Nephron progenitor cell (in vitro differentiated cells): ENCODE results near the gene NANOS3.

Experiments used
- DNase-seq: peaks from one replicate; pipeline ENCODE4 v3.0.0; 2021
- H3K27ac Mint-ChIP-seq: 2 replicates; pipeline ENCODE4 v1.8.0; 2021; ENCODE audit warnings: mild to moderate bottlenecking, moderate library complexity, mixed read lengths
- H3K27me3 Mint-ChIP-seq: 2 replicates; pipeline ENCODE4 v1.8.0; 2021; ENCODE audit warnings: mild to moderate bottlenecking, low read depth, mixed read lengths; ENCODE audit not compliant: poor library complexity
- H3K36me3 Mint-ChIP-seq: 2 replicates; pipeline ENCODE4 v1.8.0; 2021; ENCODE audit warnings: low read depth, mixed read lengths
- H3K4me1 Mint-ChIP-seq: 2 replicates; pipeline ENCODE4 v1.8.0; 2021; ENCODE audit warnings: mixed read lengths
- H3K4me3 Mint-ChIP-seq: 2 replicates; pipeline ENCODE4 v1.8.0; 2021; ENCODE audit warnings: mild to moderate bottlenecking, moderate library complexity, mixed read lengths
- H3K9me3 Mint-ChIP-seq: 2 replicates; pipeline ENCODE4 v1.8.0; 2021; ENCODE audit warnings: mild to moderate bottlenecking, moderate library complexity, mixed read lengths
- TF ChIP-seq, protein P1 (sequence below): fragments of 200-600 bp; sonication (generic); IDR thresholded peaks from 2 replicates; pipeline ENCODE4 v1.5.0; 2021; ENCODE audit warnings: antibody characterized with exemption

The NANOS3 gene

DNA sequence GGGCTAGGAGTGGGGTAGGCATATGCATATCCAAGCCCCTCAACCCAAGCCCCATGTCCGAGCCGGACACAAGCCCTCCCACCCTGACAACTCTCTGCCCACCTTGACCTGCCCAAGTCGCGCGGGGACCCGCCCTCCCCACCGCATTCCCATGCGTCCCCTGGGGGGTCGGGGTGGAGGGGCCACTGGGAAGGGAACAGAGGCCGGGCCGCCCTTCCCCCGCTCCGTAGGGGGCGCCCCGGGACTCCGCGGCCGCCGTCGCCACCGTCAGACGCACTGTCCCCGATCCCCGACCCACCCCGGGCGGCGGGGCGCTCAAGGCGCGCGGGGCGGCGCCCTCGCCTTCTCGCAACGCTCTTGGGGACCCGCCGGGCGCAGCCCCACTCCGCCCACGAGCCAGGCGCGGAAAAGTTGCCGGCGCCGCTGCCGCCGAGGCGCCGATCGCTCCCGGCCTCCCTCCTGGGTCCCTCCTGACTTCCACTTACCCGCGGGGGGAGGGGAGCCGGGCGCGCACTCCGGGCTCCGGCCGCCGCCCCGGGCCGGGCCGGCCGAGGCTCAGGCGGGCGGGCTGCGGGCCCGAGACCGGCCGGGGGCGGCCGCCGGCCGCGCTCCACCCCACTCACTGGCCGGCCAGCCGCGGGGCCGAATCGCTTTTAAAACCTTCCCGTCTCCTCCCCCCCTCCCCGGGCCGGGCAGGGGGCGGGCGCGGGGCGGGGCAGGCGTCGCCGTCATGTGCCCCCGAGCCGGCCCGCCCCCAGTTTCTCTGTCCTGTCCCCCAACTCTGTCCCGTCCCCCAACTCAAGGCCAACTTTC lies 34.4 kb upstream of the NANOS3 start:
- TF ChIP-seq, protein P1, sequence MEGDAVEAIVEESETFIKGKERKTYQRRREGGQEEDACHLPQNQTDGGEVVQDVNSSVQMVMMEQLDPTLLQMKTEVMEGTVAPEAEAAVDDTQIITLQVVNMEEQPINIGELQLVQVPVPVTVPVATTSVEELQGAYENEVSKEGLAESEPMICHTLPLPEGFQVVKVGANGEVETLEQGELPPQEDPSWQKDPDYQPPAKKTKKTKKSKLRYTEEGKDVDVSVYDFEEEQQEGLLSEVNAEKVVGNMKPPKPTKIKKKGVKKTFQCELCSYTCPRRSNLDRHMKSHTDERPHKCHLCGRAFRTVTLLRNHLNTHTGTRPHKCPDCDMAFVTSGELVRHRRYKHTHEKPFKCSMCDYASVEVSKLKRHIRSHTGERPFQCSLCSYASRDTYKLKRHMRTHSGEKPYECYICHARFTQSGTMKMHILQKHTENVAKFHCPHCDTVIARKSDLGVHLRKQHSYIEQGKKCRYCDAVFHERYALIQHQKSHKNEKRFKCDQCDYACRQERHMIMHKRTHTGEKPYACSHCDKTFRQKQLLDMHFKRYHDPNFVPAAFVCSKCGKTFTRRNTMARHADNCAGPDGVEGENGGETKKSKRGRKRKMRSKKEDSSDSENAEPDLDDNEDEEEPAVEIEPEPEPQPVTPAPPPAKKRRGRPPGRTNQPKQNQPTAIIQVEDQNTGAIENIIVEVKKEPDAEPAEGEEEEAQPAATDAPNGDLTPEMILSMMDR, result no peak
- DNase-seq, result peak; percentile 74
- peak overlapping the region; percentile 97 for H3K27ac Mint-ChIP-seq
- peaks cover 3% of the 10 kb centered on the region for H3K27me3 Mint-ChIP-seq
- H3K36me3 Mint-ChIP-seq, result no peaks in the 10 kb centered on the region
- H3K4me3 Mint-ChIP-seq, result peak overlapping the region; percentile 94
- H3K9me3 Mint-ChIP-seq, result no peaks in the 10 kb centered on the region
- H3K4me1 Mint-ChIP-seq, result peaks cover 69% of the 10 kb centered on the region

DNA sequence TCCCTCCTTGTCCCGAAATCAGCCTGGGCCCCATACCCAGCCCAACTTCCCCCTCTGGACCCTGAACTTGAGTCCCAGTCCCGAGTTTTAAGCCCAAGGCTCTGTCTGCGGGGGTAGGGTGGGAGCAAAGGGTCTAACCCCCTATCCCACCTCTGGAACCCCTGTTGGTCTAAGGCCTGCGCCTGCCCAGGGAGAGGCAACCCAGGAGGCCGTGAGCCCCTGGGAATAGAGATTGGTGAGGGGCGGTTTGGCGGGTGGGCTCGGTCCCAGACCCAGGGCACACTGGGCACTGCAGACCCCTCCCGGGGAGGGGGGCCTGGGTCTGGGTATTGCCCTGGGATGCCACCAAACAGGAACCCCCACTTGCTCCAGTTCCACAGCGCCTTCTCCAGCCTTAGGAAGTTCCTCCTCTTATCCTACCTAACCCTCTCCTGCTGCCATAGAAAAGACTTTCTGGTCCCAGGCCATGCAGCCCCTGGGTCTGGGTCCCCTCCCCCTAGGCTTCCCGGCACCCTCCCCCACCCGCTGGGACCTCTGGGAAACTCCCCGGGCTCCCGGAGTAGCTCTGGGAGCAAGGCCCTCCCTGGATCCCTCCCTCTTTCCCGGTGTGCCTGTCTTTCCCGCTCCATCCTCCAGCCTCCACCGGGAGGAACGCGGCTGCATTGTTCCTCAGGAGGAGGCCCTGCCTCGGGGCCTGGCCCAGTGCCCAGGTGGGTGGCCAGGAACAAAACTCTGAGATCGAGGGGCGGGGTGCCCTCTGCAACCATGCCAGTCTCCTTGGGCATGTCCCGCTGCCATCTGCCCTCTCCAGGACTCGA lies 33.6 kb upstream of the NANOS3 start:
- Mint-ChIP-seq H3K27ac (peak overlapping the region; percentile 97), H3K9me3 (no peaks in the 10 kb centered on the region), H3K36me3 (no peaks in the 10 kb centered on the region), H3K27me3 (peaks cover 3% of the 10 kb centered on the region), H3K4me1 (peaks cover 64% of the 10 kb centered on the region), H3K4me3 (peak overlapping the region; percentile 89)
- DNase-seq, result peak; percentile 56
- TF ChIP-seq, protein P1, result no peak

DNA sequence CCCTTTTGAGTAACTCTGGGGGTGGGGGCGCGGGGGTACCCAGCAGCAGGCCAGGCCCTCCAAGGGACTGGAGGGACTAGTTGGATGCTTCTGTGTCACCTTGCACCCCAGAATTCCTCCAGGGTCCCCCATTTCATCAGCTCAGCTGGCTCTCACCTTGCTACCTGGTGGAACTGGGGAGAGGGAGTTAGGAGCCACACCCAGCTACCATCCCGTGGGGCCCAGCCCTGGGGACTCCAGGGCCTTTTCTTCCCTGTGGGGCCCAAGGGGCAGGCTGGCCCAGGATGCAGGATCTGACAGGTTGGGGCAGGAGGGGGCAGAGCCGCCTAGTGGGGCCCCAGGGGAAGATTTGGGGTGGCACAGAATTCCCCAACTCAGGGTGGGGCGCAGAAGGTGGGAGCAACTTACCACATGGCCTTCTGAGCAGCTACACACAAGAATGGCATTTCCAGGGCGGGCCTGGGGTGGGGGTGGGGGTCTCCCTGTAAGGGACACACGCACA lies 32.8 kb upstream of the NANOS3 start:
- H3K27me3 Mint-ChIP-seq, result peaks cover 3% of the 10 kb centered on the region

DNA sequence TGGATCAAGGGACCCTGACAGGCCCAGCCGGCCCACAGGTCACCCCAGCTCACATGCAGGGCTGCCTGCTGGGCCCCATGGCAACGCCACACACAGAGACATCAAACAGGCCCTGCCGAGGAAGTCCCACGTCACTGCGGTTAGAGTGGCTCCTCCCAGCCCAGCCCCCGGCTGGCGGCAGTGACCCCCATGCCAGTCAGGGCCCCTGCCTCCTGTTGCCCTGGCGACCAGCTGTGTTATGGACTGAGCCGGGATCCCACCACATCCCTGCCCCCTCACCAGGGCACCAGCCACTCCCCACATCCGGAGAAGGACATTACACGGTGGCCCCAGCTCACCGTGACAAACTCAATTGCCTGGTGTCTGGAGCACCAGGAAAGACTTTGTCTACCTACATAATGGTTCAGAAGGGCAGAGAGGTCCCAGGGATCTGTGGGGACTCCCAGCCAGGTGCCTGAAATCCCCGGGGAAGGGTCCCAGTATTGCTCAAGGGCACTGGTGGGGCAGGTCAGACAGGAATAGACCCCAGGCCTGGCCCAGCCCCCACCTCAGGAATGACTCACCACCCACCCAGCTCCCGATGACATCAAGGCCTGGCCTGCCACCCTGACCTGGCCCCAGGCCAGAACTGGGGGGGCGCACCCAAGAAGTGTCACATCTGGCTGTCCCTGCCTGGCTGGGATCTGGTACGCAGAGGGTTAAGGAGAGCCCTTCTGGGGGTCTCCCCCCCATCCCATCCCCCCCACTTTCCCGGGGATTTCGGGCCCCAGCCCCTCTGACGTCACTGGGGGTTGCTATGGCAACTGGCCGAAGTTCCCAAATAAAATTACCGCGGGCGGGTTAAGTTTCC lies 30.2 kb upstream of the NANOS3 start:
- H3K4me1 Mint-ChIP-seq, result peaks cover 61% of the 10 kb centered on the region
- no peaks in the 10 kb centered on the region for H3K36me3 Mint-ChIP-seq
- no peaks in the 10 kb centered on the region for H3K9me3 Mint-ChIP-seq
- H3K27ac Mint-ChIP-seq, result peak overlapping the region; percentile 100
- TF ChIP-seq, protein P1, result no peak
- peak overlapping the region; percentile 68 for H3K4me3 Mint-ChIP-seq
- peaks cover 3% of the 10 kb centered on the region for H3K27me3 Mint-ChIP-seq
- DNase-seq, result peak; percentile 92

More for the DNA sequence above, 32.8 kb upstream of the NANOS3 start:
- Mint-ChIP-seq H3K4me1 (peaks cover 66% of the 10 kb centered on the region), H3K9me3 (no peaks in the 10 kb centered on the region), H3K27ac (peak overlapping the region; percentile 93), H3K36me3 (no peaks in the 10 kb centered on the region), H3K4me3 (peak overlapping the region; percentile 89)
- DNase-seq, result no peak
- TF ChIP-seq, protein P1, result no peak

DNA sequence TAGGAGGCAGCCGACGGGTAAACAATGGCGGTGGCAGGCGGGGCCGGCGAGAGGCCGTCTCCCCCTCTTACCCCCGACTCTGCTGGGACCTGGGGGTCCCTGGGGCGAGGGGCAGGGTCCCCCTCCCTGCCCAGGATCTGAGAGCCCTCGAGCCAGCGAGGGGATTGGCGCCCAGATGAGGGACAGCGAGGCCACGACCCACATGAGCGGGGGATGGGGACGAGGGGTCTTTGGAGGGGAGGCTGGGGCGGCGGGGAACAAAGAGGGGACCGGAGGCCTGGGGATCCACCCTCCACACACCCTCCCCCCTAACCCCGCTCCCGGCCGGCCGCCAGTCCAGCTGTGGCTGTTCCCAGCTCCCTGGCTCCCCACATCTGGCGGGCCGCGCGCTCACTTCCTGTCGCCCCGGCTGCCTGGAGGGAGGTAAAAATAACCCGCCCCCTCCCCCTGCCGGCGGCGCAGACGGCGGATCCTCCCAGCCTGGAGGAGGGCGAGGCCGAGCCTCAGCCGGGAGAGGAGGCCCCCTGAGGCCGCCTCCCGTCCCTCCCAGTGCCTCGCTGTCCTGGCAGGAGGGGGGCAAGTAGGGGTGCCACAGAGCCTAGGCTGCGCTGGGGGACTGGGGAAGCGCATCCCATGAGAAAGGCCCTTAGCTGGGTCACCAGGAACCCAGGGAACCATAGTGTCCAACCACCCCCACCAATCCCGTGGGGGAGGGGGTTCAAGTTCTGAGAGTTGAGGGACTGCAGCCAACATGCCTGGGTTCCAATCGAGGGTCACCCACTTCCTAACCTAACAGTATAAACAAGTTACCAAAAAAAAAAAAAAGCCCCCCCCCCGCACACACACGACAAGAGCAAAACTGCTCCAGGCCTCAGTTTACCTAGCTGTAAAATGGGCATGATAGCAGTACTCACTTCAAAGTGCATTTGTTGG lies 29.3 kb upstream of the NANOS3 start:
- DNase-seq, result peak; percentile 86
- TF ChIP-seq, protein P1, result no peak
- no peaks in the 10 kb centered on the region for H3K27me3 Mint-ChIP-seq
- H3K36me3 Mint-ChIP-seq, result no peaks in the 10 kb centered on the region
- H3K4me3 Mint-ChIP-seq, result peak overlapping the region; percentile 68
- peak overlapping the region; percentile 100 for H3K27ac Mint-ChIP-seq
- no peaks in the 10 kb centered on the region for H3K9me3 Mint-ChIP-seq
- H3K4me1 Mint-ChIP-seq, result peaks cover 58% of the 10 kb centered on the region
